ENCODE data around the gene C5orf15. TPM values are rescaled to one million over a fixed set of nuclear protein-coding genes. Genes with fewer than 3 reads are reported as not detected.

C5orf15 gene
- total RNA-seq, 3 donors from 2014 or later: 24.5 to 38.3 (median 26.8) TPM

DNA sequence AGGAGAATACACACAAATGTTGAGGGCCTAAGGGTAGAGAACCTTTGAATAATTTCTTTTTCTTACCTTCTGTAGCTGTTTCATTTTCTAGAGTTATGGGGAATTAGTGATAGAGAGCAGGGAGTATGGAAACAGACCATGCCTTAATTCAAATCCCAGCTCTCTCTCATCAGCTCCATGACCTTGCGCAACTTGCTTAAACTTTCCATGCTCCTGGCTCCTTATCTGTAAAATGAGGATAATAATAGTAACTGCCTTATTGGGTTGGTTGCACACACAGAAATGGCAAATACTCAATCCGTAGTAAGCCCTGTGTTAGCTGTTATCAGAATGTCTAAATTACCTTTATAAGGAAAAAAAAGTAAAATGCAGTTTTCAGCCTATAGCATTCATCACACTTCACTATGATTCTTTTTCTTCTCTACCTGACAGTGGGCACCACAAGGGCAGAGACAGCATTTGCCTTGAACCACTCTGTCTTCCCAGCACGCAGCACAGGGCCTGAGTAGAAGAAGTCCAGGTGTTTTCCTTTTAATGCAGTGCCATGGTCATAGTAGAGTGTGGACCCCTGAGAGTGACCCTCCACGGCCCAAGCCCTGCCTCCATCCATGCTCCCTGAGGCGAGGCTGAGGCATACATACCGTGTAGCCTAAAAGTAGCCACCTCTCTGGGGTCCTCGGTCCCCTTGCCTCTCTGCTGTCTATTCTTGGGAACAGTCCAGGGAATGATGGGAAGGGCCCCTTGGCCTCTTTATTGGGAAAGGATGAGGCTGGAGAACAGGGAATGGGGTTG lies 17.4 kb downstream of the C5orf15 start:
- DNase-seq (no peak), ATAC-seq (no peak)
- TF ChIP-seq, protein P1, sequence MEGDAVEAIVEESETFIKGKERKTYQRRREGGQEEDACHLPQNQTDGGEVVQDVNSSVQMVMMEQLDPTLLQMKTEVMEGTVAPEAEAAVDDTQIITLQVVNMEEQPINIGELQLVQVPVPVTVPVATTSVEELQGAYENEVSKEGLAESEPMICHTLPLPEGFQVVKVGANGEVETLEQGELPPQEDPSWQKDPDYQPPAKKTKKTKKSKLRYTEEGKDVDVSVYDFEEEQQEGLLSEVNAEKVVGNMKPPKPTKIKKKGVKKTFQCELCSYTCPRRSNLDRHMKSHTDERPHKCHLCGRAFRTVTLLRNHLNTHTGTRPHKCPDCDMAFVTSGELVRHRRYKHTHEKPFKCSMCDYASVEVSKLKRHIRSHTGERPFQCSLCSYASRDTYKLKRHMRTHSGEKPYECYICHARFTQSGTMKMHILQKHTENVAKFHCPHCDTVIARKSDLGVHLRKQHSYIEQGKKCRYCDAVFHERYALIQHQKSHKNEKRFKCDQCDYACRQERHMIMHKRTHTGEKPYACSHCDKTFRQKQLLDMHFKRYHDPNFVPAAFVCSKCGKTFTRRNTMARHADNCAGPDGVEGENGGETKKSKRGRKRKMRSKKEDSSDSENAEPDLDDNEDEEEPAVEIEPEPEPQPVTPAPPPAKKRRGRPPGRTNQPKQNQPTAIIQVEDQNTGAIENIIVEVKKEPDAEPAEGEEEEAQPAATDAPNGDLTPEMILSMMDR (IDR thresholded peaks at IDR 0.05): no peak
- no peaks in the 10 kb centered on the region for H3K36me3 ChIP-seq (ENCODE audit: low read depth)
- H3K4me3 ChIP-seq: no peak overlapping the region
- no peaks in the 10 kb centered on the region for H3K4me1 ChIP-seq (ENCODE audit: low read depth)
- intact Hi-C loops (cut with DNase I, micrococcal nuclease): no loop called here
- H3K9me3 ChIP-seq: no peaks in the 10 kb centered on the region

DNA sequence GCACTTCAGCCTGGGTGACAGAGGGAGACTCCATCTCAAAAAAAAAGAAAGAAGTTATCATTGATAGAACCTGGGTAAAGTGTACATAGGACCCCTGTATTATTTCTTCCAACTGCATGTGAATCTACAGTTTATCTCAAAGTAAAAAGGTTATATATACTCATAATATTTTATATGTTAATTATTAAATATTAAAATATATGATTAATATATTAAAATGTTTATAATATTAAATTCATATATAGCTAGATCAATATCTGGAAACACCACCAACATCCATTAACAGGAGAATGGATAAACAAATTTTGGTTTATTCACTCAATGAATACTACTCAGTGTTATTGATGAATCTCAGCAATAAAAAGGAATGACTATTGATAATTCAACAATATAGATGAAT lies 19.7 kb downstream of the C5orf15 start:
- H3K4me3 ChIP-seq: no peak overlapping the region
- ATAC-seq: no peak
- no peaks in the 10 kb centered on the region for H3K4me1 ChIP-seq (ENCODE audit: low read depth)
- intact Hi-C loops (cut with DNase I, micrococcal nuclease): no loop called here
- no peaks in the 10 kb centered on the region for H3K9me3 ChIP-seq
- TF ChIP-seq, protein P1 (IDR thresholded peaks at IDR 0.05): no peak
- DNase-seq: no peak
- H3K36me3 ChIP-seq (ENCODE audit: low read depth): no peaks in the 10 kb centered on the region

DNA sequence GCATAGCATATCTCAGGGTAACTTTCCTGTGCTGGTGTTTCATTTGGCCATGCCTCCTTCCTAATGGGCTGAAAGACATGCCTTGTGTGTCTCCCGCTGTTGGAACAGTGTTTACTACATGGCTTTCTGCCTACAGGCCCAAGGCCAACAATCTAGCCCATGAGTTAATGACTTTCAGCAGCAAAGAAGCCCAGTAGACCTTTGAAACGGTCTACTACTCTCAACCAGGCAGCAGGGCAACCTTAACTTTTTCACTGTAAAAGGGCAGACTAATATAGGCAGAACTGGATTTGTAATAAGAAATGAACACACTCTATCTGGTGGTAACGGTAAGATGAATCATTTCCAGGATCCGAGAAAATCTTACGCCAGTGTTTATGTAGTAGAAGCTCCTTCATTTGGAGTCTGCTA lies 21.0 kb downstream of the C5orf15 start:
- H3K36me3 ChIP-seq (ENCODE audit: low read depth): no peaks in the 10 kb centered on the region
- DNase-seq (peak in 1 of 3 donors; percentile 26), ATAC-seq (no peak)
- no peak overlapping the region for H3K4me3 ChIP-seq
- H3K4me1 ChIP-seq (ENCODE audit: low read depth): no peaks in the 10 kb centered on the region
- H3K9me3 ChIP-seq: no peaks in the 10 kb centered on the region
- intact Hi-C loops (cut with DNase I, micrococcal nuclease): no loop called here
- TF ChIP-seq, protein P1 (IDR thresholded peaks at IDR 0.05): no peak

DNA sequence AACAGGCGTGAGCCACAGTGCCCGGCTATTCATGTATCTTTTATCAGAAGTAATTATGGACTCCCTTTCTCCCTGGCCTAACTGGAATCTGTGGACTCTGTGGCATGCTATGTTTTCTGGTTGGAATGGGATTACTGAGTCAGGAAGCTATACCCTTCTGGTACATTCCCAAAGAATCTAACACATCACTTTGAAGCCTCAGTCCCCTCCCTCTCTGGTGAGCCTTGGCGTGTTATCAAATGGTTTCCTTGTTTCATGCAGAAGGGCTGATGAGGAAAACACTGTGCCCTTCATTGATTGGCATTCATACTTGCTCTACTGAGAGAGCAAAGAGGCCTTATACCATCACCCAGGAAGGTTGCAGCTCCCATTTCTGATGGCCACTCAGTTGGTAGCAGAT lies 22.9 kb downstream of the C5orf15 start:
- DNase-seq: no peak
- Histone ChIP-seq H3K9me3 (no peaks in the 10 kb centered on the region), H3K4me3 (no peak overlapping the region), H3K36me3 (ENCODE audit: low read depth) (no peaks in the 10 kb centered on the region), H3K4me1 (ENCODE audit: low read depth) (no peaks in the 10 kb centered on the region)
- intact Hi-C loops (cut with DNase I, micrococcal nuclease): no loop called here
- TF ChIP-seq, protein P1 (IDR thresholded peaks at IDR 0.05): no peak
- no peak for ATAC-seq

DNA sequence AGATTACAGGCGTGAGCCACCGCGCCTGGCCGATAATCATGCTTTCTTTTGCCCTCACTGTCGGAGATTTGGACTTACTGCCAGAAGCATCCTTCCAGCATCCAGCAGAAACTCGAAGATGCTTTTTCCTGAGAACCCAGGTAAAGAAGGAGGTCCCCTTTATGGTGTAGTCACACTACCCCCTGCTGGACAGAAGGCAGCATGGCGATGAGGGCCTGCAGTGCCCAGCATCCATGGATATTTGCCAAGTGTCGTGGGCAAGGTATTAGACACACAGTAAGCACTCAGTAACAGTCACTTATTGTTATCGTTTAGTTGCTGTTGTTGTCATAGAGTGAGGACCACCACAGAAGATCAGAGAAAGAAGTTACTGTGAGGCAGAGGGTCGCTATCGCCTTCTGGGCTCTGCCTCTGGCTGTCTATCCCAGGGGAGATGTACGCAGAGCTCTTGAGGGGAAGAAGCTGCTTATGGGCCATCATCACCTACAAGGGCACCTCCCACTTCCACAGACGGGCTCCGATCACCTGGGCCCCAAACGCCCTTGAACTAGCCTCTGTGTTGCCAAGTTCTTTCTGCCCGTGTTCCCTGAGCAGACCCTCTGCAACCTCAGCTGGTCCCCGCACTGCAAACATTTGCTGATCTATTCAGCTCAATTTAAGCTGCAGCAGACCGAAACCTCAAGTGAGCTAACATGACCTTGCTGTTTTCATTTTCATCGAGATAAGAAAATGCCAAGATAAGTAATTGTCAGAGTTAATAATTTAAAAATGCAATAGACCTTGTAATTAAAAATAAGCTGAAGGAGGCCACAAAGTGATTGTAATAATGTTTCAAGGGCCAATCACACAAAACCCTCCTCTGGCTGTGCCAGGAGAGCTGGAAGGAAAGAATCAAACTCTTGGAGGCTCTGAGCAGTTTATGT lies 23.9 kb downstream of the C5orf15 start:
- ATAC-seq (peak; percentile 60), DNase-seq (peak in 1 of 3 donors; percentile 45)
- Histone ChIP-seq H3K9me3 (no peaks in the 10 kb centered on the region), H3K4me3 (no peak overlapping the region), H3K4me1 (ENCODE audit: low read depth) (no peaks in the 10 kb centered on the region), H3K36me3 (ENCODE audit: low read depth) (no peaks in the 10 kb centered on the region)
- intact Hi-C loops (cut with DNase I, micrococcal nuclease): no loop called here
- TF ChIP-seq, protein P1 (IDR thresholded peaks at IDR 0.05): peak; percentile 9
